ENCODE results near the gene KRT71. TPM values are rescaled to one million over a fixed set of nuclear protein-coding genes. Genes with fewer than 3 reads are reported as not detected.

Gene KRT71
- polyA plus RNA-seq, 1 donor from 2014 or later: not detected

DNA sequence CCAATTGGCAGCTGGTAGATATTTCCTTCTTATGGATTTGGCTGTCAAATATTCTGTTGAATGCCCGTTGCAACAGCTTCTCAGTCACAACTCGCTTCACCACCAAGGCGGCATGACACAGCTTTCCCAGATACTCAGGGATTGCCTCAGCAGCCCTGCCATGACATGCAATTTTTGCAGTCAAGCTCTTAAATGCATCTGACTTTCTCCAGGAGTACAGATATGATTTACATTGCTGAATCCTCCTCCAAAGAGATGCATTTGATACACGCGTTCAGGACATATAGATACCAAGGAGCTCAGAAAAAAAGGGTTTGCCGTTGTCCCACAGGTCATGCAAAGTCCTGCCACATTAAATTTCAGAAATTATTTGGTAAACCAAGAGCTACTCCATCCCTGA lies 39.2 kb downstream of the KRT71 start:
- Histone ChIP-seq H3K27ac (ENCODE audit: low read length) (no peak overlapping the region), H3K9me2 (ENCODE audit: insufficient read depth, low read length) (no peaks in the 10 kb centered on the region), H3F3A (ENCODE audit: insufficient read depth, low read length, poor library complexity, severe bottlenecking) (no peaks in the 10 kb centered on the region), H3K9ac (ENCODE audit: low read length) (no peak overlapping the region), H3K79me2 (replicated peaks; ENCODE audit: insufficient read depth, low read length) (no peaks in the 10 kb centered on the region), H2AFZ (ENCODE audit: low read depth, low read length) (no peak overlapping the region), H3K9me3 (ENCODE audit: low read length) (no peaks in the 10 kb centered on the region), H3K4me3 (ENCODE audit: low read length) (no peak overlapping the region), H4K20me1 (ENCODE audit: insufficient read depth) (no peaks in the 10 kb centered on the region), H3K4me2 (ENCODE audit: low read length) (no peak overlapping the region), H3K36me3 (ENCODE audit: insufficient read depth, low read length) (no peaks in the 10 kb centered on the region), H3K27me3 (ENCODE audit: insufficient read depth, low read depth, low read length) (no peaks in the 10 kb centered on the region)
- TF ChIP-seq, protein P1, sequence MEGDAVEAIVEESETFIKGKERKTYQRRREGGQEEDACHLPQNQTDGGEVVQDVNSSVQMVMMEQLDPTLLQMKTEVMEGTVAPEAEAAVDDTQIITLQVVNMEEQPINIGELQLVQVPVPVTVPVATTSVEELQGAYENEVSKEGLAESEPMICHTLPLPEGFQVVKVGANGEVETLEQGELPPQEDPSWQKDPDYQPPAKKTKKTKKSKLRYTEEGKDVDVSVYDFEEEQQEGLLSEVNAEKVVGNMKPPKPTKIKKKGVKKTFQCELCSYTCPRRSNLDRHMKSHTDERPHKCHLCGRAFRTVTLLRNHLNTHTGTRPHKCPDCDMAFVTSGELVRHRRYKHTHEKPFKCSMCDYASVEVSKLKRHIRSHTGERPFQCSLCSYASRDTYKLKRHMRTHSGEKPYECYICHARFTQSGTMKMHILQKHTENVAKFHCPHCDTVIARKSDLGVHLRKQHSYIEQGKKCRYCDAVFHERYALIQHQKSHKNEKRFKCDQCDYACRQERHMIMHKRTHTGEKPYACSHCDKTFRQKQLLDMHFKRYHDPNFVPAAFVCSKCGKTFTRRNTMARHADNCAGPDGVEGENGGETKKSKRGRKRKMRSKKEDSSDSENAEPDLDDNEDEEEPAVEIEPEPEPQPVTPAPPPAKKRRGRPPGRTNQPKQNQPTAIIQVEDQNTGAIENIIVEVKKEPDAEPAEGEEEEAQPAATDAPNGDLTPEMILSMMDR (IDR thresholded peaks at IDR 0.05; ENCODE audit: poor library complexity, severe bottlenecking): no peak
- no peak for TF ChIP-seq EP300 (conservative IDR thresholded peaks at IDR 0.05; ENCODE audit: poor library complexity, severe bottlenecking)
- TF ChIP-seq RAD21 (conservative IDR thresholded peaks at IDR 0.05): no peak
- TF ChIP-seq, protein P2, sequence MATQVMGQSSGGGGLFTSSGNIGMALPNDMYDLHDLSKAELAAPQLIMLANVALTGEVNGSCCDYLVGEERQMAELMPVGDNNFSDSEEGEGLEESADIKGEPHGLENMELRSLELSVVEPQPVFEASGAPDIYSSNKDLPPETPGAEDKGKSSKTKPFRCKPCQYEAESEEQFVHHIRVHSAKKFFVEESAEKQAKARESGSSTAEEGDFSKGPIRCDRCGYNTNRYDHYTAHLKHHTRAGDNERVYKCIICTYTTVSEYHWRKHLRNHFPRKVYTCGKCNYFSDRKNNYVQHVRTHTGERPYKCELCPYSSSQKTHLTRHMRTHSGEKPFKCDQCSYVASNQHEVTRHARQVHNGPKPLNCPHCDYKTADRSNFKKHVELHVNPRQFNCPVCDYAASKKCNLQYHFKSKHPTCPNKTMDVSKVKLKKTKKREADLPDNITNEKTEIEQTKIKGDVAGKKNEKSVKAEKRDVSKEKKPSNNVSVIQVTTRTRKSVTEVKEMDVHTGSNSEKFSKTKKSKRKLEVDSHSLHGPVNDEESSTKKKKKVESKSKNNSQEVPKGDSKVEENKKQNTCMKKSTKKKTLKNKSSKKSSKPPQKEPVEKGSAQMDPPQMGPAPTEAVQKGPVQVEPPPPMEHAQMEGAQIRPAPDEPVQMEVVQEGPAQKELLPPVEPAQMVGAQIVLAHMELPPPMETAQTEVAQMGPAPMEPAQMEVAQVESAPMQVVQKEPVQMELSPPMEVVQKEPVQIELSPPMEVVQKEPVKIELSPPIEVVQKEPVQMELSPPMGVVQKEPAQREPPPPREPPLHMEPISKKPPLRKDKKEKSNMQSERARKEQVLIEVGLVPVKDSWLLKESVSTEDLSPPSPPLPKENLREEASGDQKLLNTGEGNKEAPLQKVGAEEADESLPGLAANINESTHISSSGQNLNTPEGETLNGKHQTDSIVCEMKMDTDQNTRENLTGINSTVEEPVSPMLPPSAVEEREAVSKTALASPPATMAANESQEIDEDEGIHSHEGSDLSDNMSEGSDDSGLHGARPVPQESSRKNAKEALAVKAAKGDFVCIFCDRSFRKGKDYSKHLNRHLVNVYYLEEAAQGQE (IDR thresholded peaks at IDR 0.05; ENCODE audit: borderline replicate concordance): no peak
- TF ChIP-seq MXI1 (conservative IDR thresholded peaks at IDR 0.05; ENCODE audit: poor library complexity, severe bottlenecking): no peak
- TF ChIP-seq EZH2 (IDR thresholded peaks at IDR 0.05; ENCODE audit: borderline replicate concordance, insufficient read depth, low read length, poor library complexity, severe bottlenecking): no peak
- no peak for TF ChIP-seq TAF1 (IDR thresholded peaks at IDR 0.05; ENCODE audit: low read depth)
- TF ChIP-seq POLR2AphosphoS5 (IDR thresholded peaks at IDR 0.05): no peak
- TF ChIP-seq SMC3 (conservative IDR thresholded peaks at IDR 0.05; ENCODE audit: poor library complexity): no peak

DNA sequence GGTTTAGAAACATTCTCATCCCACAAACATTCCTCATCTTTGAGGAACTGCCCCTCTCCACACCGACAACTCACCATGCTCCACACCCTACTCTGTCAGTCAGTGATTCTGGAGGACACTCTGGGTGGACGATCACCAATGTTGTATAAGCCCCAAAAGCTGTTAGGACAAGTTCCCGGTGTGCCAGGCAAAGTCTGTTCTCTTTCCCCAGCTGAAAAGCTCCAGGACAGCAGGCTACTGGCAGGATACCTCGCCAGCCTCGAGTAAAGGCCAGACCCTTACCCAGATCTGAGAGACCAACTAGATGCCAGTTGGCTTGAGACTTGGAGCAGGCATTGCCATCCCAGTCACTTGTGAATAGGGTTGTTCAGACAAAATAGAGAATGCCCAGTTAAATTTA lies 44.7 kb downstream of the KRT71 start:
- no peaks in the 10 kb centered on the region for H4K20me1 ChIP-seq (ENCODE audit: insufficient read depth)
- H3K9ac ChIP-seq (ENCODE audit: low read length): no peak overlapping the region
- H3K4me2 ChIP-seq (ENCODE audit: low read length): no peak overlapping the region
- no peaks in the 10 kb centered on the region for H3K36me3 ChIP-seq (ENCODE audit: insufficient read depth, low read length)
- H3K4me3 ChIP-seq (ENCODE audit: low read length): no peak overlapping the region
- no peak overlapping the region for H3K27ac ChIP-seq (ENCODE audit: low read length)
- no peaks in the 10 kb centered on the region for H3K9me3 ChIP-seq (ENCODE audit: low read length)
- no peaks in the 10 kb centered on the region for H3K79me2 ChIP-seq (replicated peaks; ENCODE audit: insufficient read depth, low read length)
- TF ChIP-seq, protein P2 (IDR thresholded peaks at IDR 0.05; ENCODE audit: borderline replicate concordance): no peak
- TF ChIP-seq EP300 (conservative IDR thresholded peaks at IDR 0.05; ENCODE audit: poor library complexity, severe bottlenecking) (no peak), EZH2 (IDR thresholded peaks at IDR 0.05; ENCODE audit: borderline replicate concordance, insufficient read depth, low read length, poor library complexity, severe bottlenecking) (no peak), POLR2AphosphoS5 (IDR thresholded peaks at IDR 0.05) (no peak), SMC3 (conservative IDR thresholded peaks at IDR 0.05; ENCODE audit: poor library complexity) (no peak), MXI1 (conservative IDR thresholded peaks at IDR 0.05; ENCODE audit: poor library complexity, severe bottlenecking) (no peak), TAF1 (IDR thresholded peaks at IDR 0.05; ENCODE audit: low read depth) (no peak), RAD21 (conservative IDR thresholded peaks at IDR 0.05) (no peak)
- TF ChIP-seq, protein P1 (IDR thresholded peaks at IDR 0.05; ENCODE audit: poor library complexity, severe bottlenecking): no peak
- no peaks in the 10 kb centered on the region for H3F3A ChIP-seq (ENCODE audit: insufficient read depth, low read length, poor library complexity, severe bottlenecking)
- no peaks in the 10 kb centered on the region for H3K27me3 ChIP-seq (ENCODE audit: insufficient read depth, low read depth, low read length)
- no peak overlapping the region for H2AFZ ChIP-seq (ENCODE audit: low read depth, low read length)
- H3K9me2 ChIP-seq (ENCODE audit: insufficient read depth, low read length): no peaks in the 10 kb centered on the region
